ENCODE measurements around the gene TRIM52. TPM values are rescaled to one million over a fixed set of nuclear protein-coding genes. Genes with fewer than 3 reads are reported as not detected.
A peak's percentile ranks its signal among the peaks of the same experiment; 100 is the strongest.

TRIM52 gene
- total and polyA plus RNA-seq, 9 of the 15 experiments (the other 6 are each of a cell fraction or from before 2014, with no cell fraction given), result 3.3 to 21.9 (median 13.5) TPM

DNA sequence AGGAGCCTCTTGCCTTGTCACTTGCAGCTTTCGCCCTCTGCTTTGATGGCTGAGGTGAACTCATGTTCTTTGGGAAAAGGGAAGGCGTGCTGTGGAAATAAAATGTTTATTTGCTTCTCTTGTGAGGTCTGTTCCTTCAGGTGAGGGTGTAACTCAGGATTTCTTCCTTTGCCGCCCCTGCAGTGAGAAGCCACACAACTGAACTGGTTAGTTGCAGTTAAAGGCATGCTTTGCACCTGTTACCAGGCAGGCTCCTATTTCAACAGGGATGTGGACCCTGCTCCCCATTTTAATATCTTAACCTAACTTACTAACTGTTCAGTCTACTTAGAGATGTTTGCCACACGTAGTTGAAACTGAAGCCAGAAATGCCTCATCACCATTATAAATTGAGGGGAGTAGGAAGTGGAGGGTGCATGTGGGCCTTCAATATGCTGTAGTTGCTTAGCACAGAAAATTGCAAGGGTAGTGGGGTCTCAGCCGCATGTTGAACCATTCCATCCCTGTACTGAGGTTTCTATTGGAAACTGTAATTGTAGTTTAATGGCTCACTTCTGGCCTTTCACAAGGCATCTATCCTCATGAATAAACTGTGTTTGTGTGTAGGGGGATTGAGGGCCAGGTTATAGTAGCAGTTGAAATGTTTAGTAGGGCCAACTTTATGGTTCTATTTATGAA lies 25.1 kb downstream of the TRIM52 start (continued):
- TF ChIP-seq, protein P1, sequence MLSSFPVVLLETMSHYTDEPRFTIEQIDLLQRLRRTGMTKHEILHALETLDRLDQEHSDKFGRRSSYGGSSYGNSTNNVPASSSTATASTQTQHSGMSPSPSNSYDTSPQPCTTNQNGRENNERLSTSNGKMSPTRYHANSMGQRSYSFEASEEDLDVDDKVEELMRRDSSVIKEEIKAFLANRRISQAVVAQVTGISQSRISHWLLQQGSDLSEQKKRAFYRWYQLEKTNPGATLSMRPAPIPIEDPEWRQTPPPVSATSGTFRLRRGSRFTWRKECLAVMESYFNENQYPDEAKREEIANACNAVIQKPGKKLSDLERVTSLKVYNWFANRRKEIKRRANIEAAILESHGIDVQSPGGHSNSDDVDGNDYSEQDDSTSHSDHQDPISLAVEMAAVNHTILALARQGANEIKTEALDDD (IDR thresholded peaks at IDR 0.05), result peak; percentile 63; the same call in 1 of the 2 replicates
- TF ChIP-seq MYNN (IDR thresholded peaks at IDR 0.05) (peak; percentile 83), MYNN (CRISPR knock-in tag; IDR thresholded peaks at IDR 0.05) (no peak), TBL1XR1 (IDR thresholded peaks at IDR 0.05; ENCODE audit: low read length in 2 of 2) (0 out of 4 replicates have a peak, but pooled peaks of 1 of the 2 experiments have one; percentile 8), POLR2B (IDR thresholded peaks at IDR 0.05; ENCODE audit: low read depth, partially characterized antibody) (peak; percentile 88), TCF3 (CRISPR knock-in tag; IDR thresholded peaks at IDR 0.05) (no peak), NUFIP1 (IDR thresholded peaks at IDR 0.05; ENCODE audit: partially characterized antibody) (peak; percentile 27), ZC3H4 (CRISPR knock-in tag; IDR thresholded peaks at IDR 0.05; ENCODE audit: borderline replicate concordance) (0 out of 2 replicates have a peak, but pooled peaks have one; percentile 30), PML (IDR thresholded peaks at IDR 0.05; ENCODE audit: low read length) (peak; percentile 59), POLR2A (conservative IDR thresholded peaks at IDR 0.05) (peak; percentile 91), CHD2 (IDR thresholded peaks at IDR 0.05; ENCODE audit: low read depth, low read length) (0 out of 2 replicates have a peak, but pooled peaks have one; percentile 12), ZNF584 (CRISPR knock-in tag; IDR thresholded peaks at IDR 0.05; ENCODE audit: low read depth) (no peak), GATAD2A (IDR thresholded peaks at IDR 0.05) (no peak), CBX5 (IDR thresholded peaks at IDR 0.05; ENCODE audit: borderline replicate concordance, low read depth) (no peak), RNF2 (IDR thresholded peaks at IDR 0.05) (no peak), ZNF785 (CRISPR knock-in tag; IDR thresholded peaks at IDR 0.05) (no peak), SMARCB1 (IDR thresholded peaks at IDR 0.05; ENCODE audit: insufficient read length, low read depth) (no peak), FUS (optimal IDR thresholded peaks at IDR 0.05; ENCODE audit: low read depth, low read length) (no peak)
- TF ChIP-seq, protein P2, sequence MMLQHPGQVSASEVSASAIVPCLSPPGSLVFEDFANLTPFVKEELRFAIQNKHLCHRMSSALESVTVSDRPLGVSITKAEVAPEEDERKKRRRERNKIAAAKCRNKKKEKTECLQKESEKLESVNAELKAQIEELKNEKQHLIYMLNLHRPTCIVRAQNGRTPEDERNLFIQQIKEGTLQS (IDR thresholded peaks at IDR 0.05), result no peak
- TF ChIP-seq, protein P2 (CRISPR knock-in tag; conservative IDR thresholded peaks at IDR 0.05), result 0 out of 2 replicates have a peak, but pooled peaks have one; percentile 45
- TF ChIP-seq, protein P3, sequence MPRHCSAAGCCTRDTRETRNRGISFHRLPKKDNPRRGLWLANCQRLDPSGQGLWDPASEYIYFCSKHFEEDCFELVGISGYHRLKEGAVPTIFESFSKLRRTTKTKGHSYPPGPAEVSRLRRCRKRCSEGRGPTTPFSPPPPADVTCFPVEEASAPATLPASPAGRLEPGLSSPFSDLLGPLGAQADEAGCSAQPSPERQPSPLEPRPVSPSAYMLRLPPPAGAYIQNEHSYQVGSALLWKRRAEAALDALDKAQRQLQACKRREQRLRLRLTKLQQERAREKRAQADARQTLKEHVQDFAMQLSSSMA (CRISPR knock-in tag; IDR thresholded peaks at IDR 0.05), result 0 out of 2 replicates have a peak, but pooled peaks have one; percentile 33
- TF ChIP-seq, protein P4, sequence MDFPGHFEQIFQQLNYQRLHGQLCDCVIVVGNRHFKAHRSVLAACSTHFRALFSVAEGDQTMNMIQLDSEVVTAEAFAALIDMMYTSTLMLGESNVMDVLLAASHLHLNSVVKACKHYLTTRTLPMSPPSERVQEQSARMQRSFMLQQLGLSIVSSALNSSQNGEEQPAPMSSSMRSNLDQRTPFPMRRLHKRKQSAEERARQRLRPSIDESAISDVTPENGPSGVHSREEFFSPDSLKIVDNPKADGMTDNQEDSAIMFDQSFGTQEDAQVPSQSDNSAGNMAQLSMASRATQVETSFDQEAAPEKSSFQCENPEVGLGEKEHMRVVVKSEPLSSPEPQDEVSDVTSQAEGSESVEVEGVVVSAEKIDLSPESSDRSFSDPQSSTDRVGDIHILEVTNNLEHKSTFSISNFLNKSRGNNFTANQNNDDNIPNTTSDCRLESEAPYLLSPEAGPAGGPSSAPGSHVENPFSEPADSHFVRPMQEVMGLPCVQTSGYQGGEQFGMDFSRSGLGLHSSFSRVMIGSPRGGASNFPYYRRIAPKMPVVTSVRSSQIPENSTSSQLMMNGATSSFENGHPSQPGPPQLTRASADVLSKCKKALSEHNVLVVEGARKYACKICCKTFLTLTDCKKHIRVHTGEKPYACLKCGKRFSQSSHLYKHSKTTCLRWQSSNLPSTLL (IDR thresholded peaks at IDR 0.05), result no peak
- TF ChIP-seq, protein P5, sequence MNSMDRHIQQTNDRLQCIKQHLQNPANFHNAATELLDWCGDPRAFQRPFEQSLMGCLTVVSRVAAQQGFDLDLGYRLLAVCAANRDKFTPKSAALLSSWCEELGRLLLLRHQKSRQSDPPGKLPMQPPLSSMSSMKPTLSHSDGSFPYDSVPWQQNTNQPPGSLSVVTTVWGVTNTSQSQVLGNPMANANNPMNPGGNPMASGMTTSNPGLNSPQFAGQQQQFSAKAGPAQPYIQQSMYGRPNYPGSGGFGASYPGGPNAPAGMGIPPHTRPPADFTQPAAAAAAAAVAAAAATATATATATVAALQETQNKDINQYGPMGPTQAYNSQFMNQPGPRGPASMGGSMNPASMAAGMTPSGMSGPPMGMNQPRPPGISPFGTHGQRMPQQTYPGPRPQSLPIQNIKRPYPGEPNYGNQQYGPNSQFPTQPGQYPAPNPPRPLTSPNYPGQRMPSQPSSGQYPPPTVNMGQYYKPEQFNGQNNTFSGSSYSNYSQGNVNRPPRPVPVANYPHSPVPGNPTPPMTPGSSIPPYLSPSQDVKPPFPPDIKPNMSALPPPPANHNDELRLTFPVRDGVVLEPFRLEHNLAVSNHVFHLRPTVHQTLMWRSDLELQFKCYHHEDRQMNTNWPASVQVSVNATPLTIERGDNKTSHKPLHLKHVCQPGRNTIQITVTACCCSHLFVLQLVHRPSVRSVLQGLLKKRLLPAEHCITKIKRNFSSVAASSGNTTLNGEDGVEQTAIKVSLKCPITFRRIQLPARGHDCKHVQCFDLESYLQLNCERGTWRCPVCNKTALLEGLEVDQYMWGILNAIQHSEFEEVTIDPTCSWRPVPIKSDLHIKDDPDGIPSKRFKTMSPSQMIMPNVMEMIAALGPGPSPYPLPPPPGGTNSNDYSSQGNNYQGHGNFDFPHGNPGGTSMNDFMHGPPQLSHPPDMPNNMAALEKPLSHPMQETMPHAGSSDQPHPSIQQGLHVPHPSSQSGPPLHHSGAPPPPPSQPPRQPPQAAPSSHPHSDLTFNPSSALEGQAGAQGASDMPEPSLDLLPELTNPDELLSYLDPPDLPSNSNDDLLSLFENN (IDR thresholded peaks at IDR 0.05; ENCODE audit: low read depth in 2 of 2, low read length in 2 of 2), result peak in 1 of 2 experiments; percentile 68; a peak in 1 of 4 replicates
